Effector memory CD4-positive, alpha-beta T cell (primary cell): Measurements from ENCODE around the gene PIP5K1B.

Experiments used
- DNase-seq, 3 donors: peaks; one replicate each; pipeline ENCODE4 v3.0.0-alpha.2; 2020
- H3K27ac ChIP-seq: 2 replicates; pipeline ENCODE4 v1.7.0; 2013; ENCODE audit warnings: mild to moderate bottlenecking, low read length, moderate library complexity; ENCODE audit not compliant: insufficient read depth, poor library complexity, severe bottlenecking
- H3K27me3 ChIP-seq: replicated peaks from 2 replicates; pipeline ENCODE4 v1.7.0; 2013; ENCODE audit warnings: mild to moderate bottlenecking, low read length; ENCODE audit not compliant: insufficient read depth, control insufficient read depth, poor library complexity, severe bottlenecking
- H3K36me3 ChIP-seq: 2 replicates; pipeline ENCODE4 v1.7.0; 2013; ENCODE audit warnings: mild to moderate bottlenecking, low read length, moderate library complexity; ENCODE audit not compliant: control insufficient read depth, insufficient read depth
- H3K4me1 ChIP-seq: 2 replicates; pipeline ENCODE4 v1.7.0; 2013; ENCODE audit warnings: low read length, mild to moderate bottlenecking; ENCODE audit not compliant: control insufficient read depth, insufficient read depth, poor library complexity, severe bottlenecking
- H3K4me3 ChIP-seq: 2 replicates; pipeline ENCODE4 v1.7.0; 2013; ENCODE audit warnings: low read length, low read depth, mild to moderate bottlenecking; ENCODE audit not compliant: insufficient read depth, poor library complexity, severe bottlenecking
- H3K9me3 ChIP-seq: 2 replicates; pipeline ENCODE4 v1.7.0; 2013; ENCODE audit warnings: mild to moderate bottlenecking, low read length, moderate library complexity; ENCODE audit not compliant: control insufficient read depth

Gene PIP5K1B

GRCh38 chr9:68746525-68746924 is 41.5 kb downstream of the PIP5K1B start:
- no peak for DNase-seq
- no peak overlapping the region for H3K4me3 ChIP-seq
- no peaks in the 10 kb centered on the region for H3K9me3 ChIP-seq
- H3K36me3 ChIP-seq, result no peaks in the 10 kb centered on the region
- no peak overlapping the region for H3K27ac ChIP-seq
- no peaks in the 10 kb centered on the region for H3K4me1 ChIP-seq
- H3K27me3 ChIP-seq, result no peaks in the 10 kb centered on the region

GRCh38 chr9:68747043-68747533 is 42.0 kb downstream of the PIP5K1B start:
- H3K27ac ChIP-seq, result no peak overlapping the region
- H3K4me1 ChIP-seq, result no peaks in the 10 kb centered on the region
- no peaks in the 10 kb centered on the region for H3K36me3 ChIP-seq
- H3K4me3 ChIP-seq, result no peak overlapping the region
- no peaks in the 10 kb centered on the region for H3K9me3 ChIP-seq
- H3K27me3 ChIP-seq, result no peaks in the 10 kb centered on the region
- DNase-seq, result no peak

- Histone ChIP-seq H3K4me1 (no peaks in the 10 kb centered on the region), H3K27ac (no peak overlapping the region), H3K9me3 (no peaks in the 10 kb centered on the region), H3K36me3 (no peaks in the 10 kb centered on the region), H3K27me3 (no peaks in the 10 kb centered on the region), H3K4me3 (no peak overlapping the region)
- DNase-seq, result no peak
These were observed 44.1 kb downstream of the PIP5K1B start for GRCh38 chr9:68749135-68749534.

- H3K4me1 ChIP-seq, result no peaks in the 10 kb centered on the region
- H3K27me3 ChIP-seq, result no peaks in the 10 kb centered on the region
- H3K9me3 ChIP-seq, result no peaks in the 10 kb centered on the region
- H3K27ac ChIP-seq, result no peak overlapping the region
- no peak for DNase-seq
- no peak overlapping the region for H3K4me3 ChIP-seq
- H3K36me3 ChIP-seq, result no peaks in the 10 kb centered on the region
These were observed 44.6 kb downstream of the PIP5K1B start for GRCh38 chr9:68749579-68750159.

GRCh38 chr9:68750255-68750654 is 45.2 kb downstream of the PIP5K1B start:
- H3K27ac ChIP-seq, result no peak overlapping the region
- no peak for DNase-seq
- H3K4me3 ChIP-seq, result no peak overlapping the region
- H3K9me3 ChIP-seq, result no peaks in the 10 kb centered on the region
- H3K4me1 ChIP-seq, result no peaks in the 10 kb centered on the region
- no peaks in the 10 kb centered on the region for H3K27me3 ChIP-seq
- H3K36me3 ChIP-seq, result no peaks in the 10 kb centered on the region

GRCh38 chr9:68750786-68751185 is 45.7 kb downstream of the PIP5K1B start:
- no peak overlapping the region for H3K27ac ChIP-seq
- H3K36me3 ChIP-seq, result no peaks in the 10 kb centered on the region
- H3K9me3 ChIP-seq, result no peaks in the 10 kb centered on the region
- H3K4me1 ChIP-seq, result no peaks in the 10 kb centered on the region
- no peak overlapping the region for H3K4me3 ChIP-seq
- no peak for DNase-seq
- H3K27me3 ChIP-seq, result no peaks in the 10 kb centered on the region

- Histone ChIP-seq H3K4me3 (no peak overlapping the region), H3K4me1 (no peaks in the 10 kb centered on the region), H3K36me3 (no peaks in the 10 kb centered on the region), H3K27ac (no peak overlapping the region), H3K27me3 (no peaks in the 10 kb centered on the region), H3K9me3 (no peaks in the 10 kb centered on the region)
- DNase-seq, result no peak
These were observed 46.5 kb downstream of the PIP5K1B start for GRCh38 chr9:68751556-68751955.

GRCh38 chr9:68755051-68755450 is 50.0 kb downstream of the PIP5K1B start:
- H3K36me3 ChIP-seq, result no peaks in the 10 kb centered on the region
- no peak for DNase-seq
- no peaks in the 10 kb centered on the region for H3K9me3 ChIP-seq
- no peak overlapping the region for H3K27ac ChIP-seq
- H3K4me1 ChIP-seq, result no peaks in the 10 kb centered on the region
- no peak overlapping the region for H3K4me3 ChIP-seq
- H3K27me3 ChIP-seq, result no peaks in the 10 kb centered on the region

GRCh38 chr9:68755752-68756151 is 50.7 kb downstream of the PIP5K1B start:
- no peaks in the 10 kb centered on the region for H3K27me3 ChIP-seq
- H3K4me3 ChIP-seq, result no peak overlapping the region
- DNase-seq, result no peak
- no peaks in the 10 kb centered on the region for H3K4me1 ChIP-seq
- H3K27ac ChIP-seq, result no peak overlapping the region
- no peaks in the 10 kb centered on the region for H3K9me3 ChIP-seq
- no peaks in the 10 kb centered on the region for H3K36me3 ChIP-seq

- H3K36me3 ChIP-seq, result no peaks in the 10 kb centered on the region
- DNase-seq, result no peak
- no peak overlapping the region for H3K27ac ChIP-seq
- H3K4me3 ChIP-seq, result no peak overlapping the region
- no peaks in the 10 kb centered on the region for H3K27me3 ChIP-seq
- no peaks in the 10 kb centered on the region for H3K4me1 ChIP-seq
- H3K9me3 ChIP-seq, result no peaks in the 10 kb centered on the region
These were observed 55.1 kb downstream of the PIP5K1B start for GRCh38 chr9:68759981-68760673.
